ENCODE data around the gene RMI2.

Gene RMI2

GRCh38 chr16:11327277-11328171 is 17.7 kb upstream of the RMI2 start:
- DNase-seq (ENCODE audit: low read depth in 2 of 2, low spot score in 1 of 2): no peak

GRCh38 chr16:11328172-11329070 is 16.8 kb upstream of the RMI2 start:
- DNase-seq (ENCODE audit: low read depth in 2 of 2, low spot score in 1 of 2): peak in 1 of 2 donors; percentile 25

- no peak for DNase-seq (ENCODE audit: low read depth in 2 of 2, low spot score in 1 of 2)
Measured at GRCh38 chr16:11329071-11329491, 16.2 kb upstream of the RMI2 start.

- no peak for DNase-seq (ENCODE audit: low read depth in 2 of 2, low spot score in 1 of 2)
Measured at GRCh38 chr16:11329891-11330290, 15.4 kb upstream of the RMI2 start.

- no peak for DNase-seq (ENCODE audit: low read depth in 2 of 2, low spot score in 1 of 2)
Measured at GRCh38 chr16:11330526-11331237, 14.6 kb upstream of the RMI2 start.

- DNase-seq (ENCODE audit: low read depth in 2 of 2, low spot score in 1 of 2): no peak
Measured at GRCh38 chr16:11331967-11332366, 13.3 kb upstream of the RMI2 start.

- no peak for DNase-seq (ENCODE audit: low read depth in 2 of 2, low spot score in 1 of 2)
Measured at GRCh38 chr16:11333010-11333409, 12.2 kb upstream of the RMI2 start.

- DNase-seq (ENCODE audit: low read depth in 2 of 2, low spot score in 1 of 2): no peak
Measured at GRCh38 chr16:11333702-11334101, 11.6 kb upstream of the RMI2 start.

- no peak for DNase-seq (ENCODE audit: low read depth in 2 of 2, low spot score in 1 of 2)
Measured at GRCh38 chr16:11334831-11335404, 10.3 kb upstream of the RMI2 start.

GRCh38 chr16:11339075-11339474 is 6.2 kb upstream of the RMI2 start:
- no peak for DNase-seq (ENCODE audit: low read depth in 2 of 2, low spot score in 1 of 2)

- DNase-seq (ENCODE audit: low read depth in 2 of 2, low spot score in 1 of 2): no peak
Measured at GRCh38 chr16:11340710-11341109, 4.5 kb upstream of the RMI2 start.

GRCh38 chr16:11341371-11341770 is 3.9 kb upstream of the RMI2 start:
- no peak for DNase-seq (ENCODE audit: low read depth in 2 of 2, low spot score in 1 of 2)

- no peak for DNase-seq (ENCODE audit: low read depth in 2 of 2, low spot score in 1 of 2)
Measured at GRCh38 chr16:11342021-11342855, 3.0 kb upstream of the RMI2 start.

GRCh38 chr16:11346700-11347319 is 1.6 kb downstream of the RMI2 start:
- DNase-seq (ENCODE audit: low read depth in 2 of 2, low spot score in 1 of 2): no peak

- DNase-seq (ENCODE audit: low read depth in 2 of 2, low spot score in 1 of 2): no peak
Measured at GRCh38 chr16:11347831-11348230, 2.6 kb downstream of the RMI2 start.

GRCh38 chr16:11348737-11349598 is 3.7 kb downstream of the RMI2 start:
- no peak for DNase-seq (ENCODE audit: low read depth in 2 of 2, low spot score in 1 of 2)

- no peak for DNase-seq (ENCODE audit: low read depth in 2 of 2, low spot score in 1 of 2)
Measured at GRCh38 chr16:11349599-11350276, 4.5 kb downstream of the RMI2 start.

GRCh38 chr16:11350519-11350918 is 5.3 kb downstream of the RMI2 start:
- DNase-seq (ENCODE audit: low read depth in 2 of 2, low spot score in 1 of 2): no peak

Measured in stimulated activated CD8-positive, alpha-beta memory T cell treated with anti-CD3 and anti-CD28 coated beads, Interleukin-4, amount 100 ng/mL, for 4 hours (primary cell).